ENCODE results near the gene CALML4.

GRCh38 chr15:68150187-68150586 lies 54.9 kb downstream of the CALML4 start:
- no peak for TF ChIP-seq EZH2 (IDR thresholded peaks at IDR 0.05; ENCODE audit: insufficient read depth, poor library complexity, severe bottlenecking)
- no peak for TF ChIP-seq EZH2phosphoT487 (IDR thresholded peaks at IDR 0.05; ENCODE audit: insufficient read depth, low read depth)

Data from GM23248 (cell line).